ENCODE results near the gene PRKCQ. TPM values are rescaled to one million over a fixed set of nuclear protein-coding genes. Genes with fewer than 3 reads are reported as not detected.

Gene PRKCQ
- total and polyA plus RNA-seq, 2 of the 13 experiments (the other 11 are each of a cell fraction or from before 2014, with no cell fraction given) = 0.13 to 0.35 TPM

DNA sequence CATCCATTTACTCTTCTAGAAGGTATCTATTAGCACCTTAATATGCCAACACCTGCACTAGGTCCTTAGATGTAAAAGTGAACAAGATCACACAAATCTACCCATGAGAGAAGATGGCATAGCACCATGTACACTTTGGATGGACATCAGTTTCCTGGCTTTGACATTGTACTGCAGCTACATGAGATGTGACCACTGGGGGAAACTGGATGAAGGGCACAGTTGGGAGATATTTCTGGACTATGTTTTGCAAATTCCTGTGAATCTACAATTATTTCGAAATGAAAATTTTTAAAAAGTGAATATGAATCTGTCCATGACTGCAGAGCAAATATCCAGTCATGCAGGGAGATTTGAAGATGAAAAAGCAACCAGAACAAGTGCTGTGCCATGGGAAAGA, 124.5 kb downstream of the PRKCQ start (continued):
- TF ChIP-seq, protein P1, sequence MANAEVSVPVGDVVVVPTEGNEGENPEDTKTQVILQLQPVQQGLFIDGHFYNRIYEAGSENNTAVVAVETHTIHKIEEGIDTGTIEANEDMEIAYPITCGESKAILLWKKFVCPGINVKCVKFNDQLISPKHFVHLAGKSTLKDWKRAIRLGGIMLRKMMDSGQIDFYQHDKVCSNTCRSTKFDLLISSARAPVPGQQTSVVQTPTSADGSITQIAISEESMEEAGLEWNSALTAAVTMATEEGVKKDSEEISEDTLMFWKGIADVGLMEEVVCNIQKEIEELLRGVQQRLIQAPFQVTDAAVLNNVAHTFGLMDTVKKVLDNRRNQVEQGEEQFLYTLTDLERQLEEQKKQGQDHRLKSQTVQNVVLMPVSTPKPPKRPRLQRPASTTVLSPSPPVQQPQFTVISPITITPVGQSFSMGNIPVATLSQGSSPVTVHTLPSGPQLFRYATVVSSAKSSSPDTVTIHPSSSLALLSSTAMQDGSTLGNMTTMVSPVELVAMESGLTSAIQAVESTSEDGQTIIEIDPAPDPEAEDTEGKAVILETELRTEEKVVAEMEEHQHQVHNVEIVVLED (CRISPR knock-in tag; IDR thresholded peaks at IDR 0.05; ENCODE audit: borderline replicate concordance) = no peak
- TF ChIP-seq, protein P2, sequence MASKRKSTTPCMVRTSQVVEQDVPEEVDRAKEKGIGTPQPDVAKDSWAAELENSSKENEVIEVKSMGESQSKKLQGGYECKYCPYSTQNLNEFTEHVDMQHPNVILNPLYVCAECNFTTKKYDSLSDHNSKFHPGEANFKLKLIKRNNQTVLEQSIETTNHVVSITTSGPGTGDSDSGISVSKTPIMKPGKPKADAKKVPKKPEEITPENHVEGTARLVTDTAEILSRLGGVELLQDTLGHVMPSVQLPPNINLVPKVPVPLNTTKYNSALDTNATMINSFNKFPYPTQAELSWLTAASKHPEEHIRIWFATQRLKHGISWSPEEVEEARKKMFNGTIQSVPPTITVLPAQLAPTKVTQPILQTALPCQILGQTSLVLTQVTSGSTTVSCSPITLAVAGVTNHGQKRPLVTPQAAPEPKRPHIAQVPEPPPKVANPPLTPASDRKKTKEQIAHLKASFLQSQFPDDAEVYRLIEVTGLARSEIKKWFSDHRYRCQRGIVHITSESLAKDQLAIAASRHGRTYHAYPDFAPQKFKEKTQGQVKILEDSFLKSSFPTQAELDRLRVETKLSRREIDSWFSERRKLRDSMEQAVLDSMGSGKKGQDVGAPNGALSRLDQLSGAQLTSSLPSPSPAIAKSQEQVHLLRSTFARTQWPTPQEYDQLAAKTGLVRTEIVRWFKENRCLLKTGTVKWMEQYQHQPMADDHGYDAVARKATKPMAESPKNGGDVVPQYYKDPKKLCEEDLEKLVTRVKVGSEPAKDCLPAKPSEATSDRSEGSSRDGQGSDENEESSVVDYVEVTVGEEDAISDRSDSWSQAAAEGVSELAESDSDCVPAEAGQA (IDR thresholded peaks at IDR 0.05; ENCODE audit: low read depth) = no peak
- TF ChIP-seq, protein P2 (CRISPR knock-in tag; IDR thresholded peaks at IDR 0.05; ENCODE audit: borderline replicate concordance) = no peak
- TF ChIP-seq ZNF468 (CRISPR knock-in tag; IDR thresholded peaks at IDR 0.05) (no peak), KLF16 (CRISPR knock-in tag; IDR thresholded peaks at IDR 0.05) (no peak), KDM3A (CRISPR knock-in tag; IDR thresholded peaks at IDR 0.05; ENCODE audit: low read depth) (no peak), ISX (CRISPR knock-in tag; conservative IDR thresholded peaks at IDR 0.05) (no peak), THYN1 (CRISPR knock-in tag; IDR thresholded peaks at IDR 0.05; ENCODE audit: borderline replicate concordance, low read depth) (no peak), MBD4 (IDR thresholded peaks at IDR 0.05; ENCODE audit: borderline replicate concordance, low read length) (no peak), RXRA (CRISPR knock-in tag; IDR thresholded peaks at IDR 0.05) (no peak), BHLHE40 (IDR thresholded peaks at IDR 0.05; ENCODE audit: low read length) (no peak), NAIF1 (CRISPR knock-in tag; IDR thresholded peaks at IDR 0.05; ENCODE audit: borderline replicate concordance) (no peak), REL (CRISPR knock-in tag; conservative IDR thresholded peaks at IDR 0.05) (no peak)

All from HepG2 (cell line).